Neural progenitor cell (in vitro differentiated cells): ENCODE measurements around the gene ARHGEF39. TPM values are rescaled to one million over a fixed set of nuclear protein-coding genes. Genes with fewer than 3 reads are reported as not detected.

Experiments used
- DNase-seq: peaks from one replicate; pipeline ENCODE4 v3.0.0-alpha.2; 2016; ENCODE audit warnings: low spot score
- H2AFZ ChIP-seq: fragments of 200-600 bp; sonication (generic); replicated peaks from 2 replicates; pipeline ENCODE4 v1.6.1; 2016; ENCODE audit warnings: antibody characterized with exemption
- H3F3A ChIP-seq: fragments of 200-600 bp; sonication (generic); 2 replicates; pipeline ENCODE4 v1.6.1; 2016; ENCODE audit warnings: antibody characterized with exemption, low read depth
- H3K27ac ChIP-seq: fragments of 200-600 bp; sonication (generic); 2 replicates; pipeline ENCODE4 v1.5.1; 2016; ENCODE audit warnings: mild to moderate bottlenecking
- H3K27me3 ChIP-seq: fragments of 200-600 bp; sonication (generic); 2 replicates; pipeline ENCODE4 v1.6.1; 2016; ENCODE audit warnings: mild to moderate bottlenecking, moderate library complexity
- H3K36me3 ChIP-seq: fragments of 200-600 bp; sonication (generic); 2 replicates; pipeline ENCODE4 v1.5.1; 2016
- H3K4me1 ChIP-seq: fragments of 200-600 bp; sonication (generic); 2 replicates; pipeline ENCODE4 v1.6.1; 2016; ENCODE audit warnings: mixed run types
- H3K4me2 ChIP-seq: fragments of 200-600 bp; sonication (generic); 2 replicates; pipeline ENCODE4 v1.6.1; 2016
- H3K4me3 ChIP-seq: fragments of 200-600 bp; sonication (generic); 2 replicates; pipeline ENCODE4 v1.5.1; 2016
- H3K79me2 ChIP-seq: fragments of 200-600 bp; sonication (generic); 2 replicates; pipeline ENCODE4 v1.6.1; 2016; ENCODE audit warnings: low read depth
- H3K9ac ChIP-seq: fragments of 200-600 bp; sonication (generic); 2 replicates; pipeline ENCODE4 v1.6.1; 2016
- H3K9me3 ChIP-seq: fragments of 200-600 bp; sonication (generic); 2 replicates; pipeline ENCODE4 v1.5.1; 2016; ENCODE audit warnings: low read depth
- H4K20me1 ChIP-seq: fragments of 200-600 bp; sonication (generic); 2 replicates; pipeline ENCODE4 v1.6.1; 2016; ENCODE audit warnings: low read depth
- H3K27ac Mint-ChIP-seq: 3 replicates; pipeline ENCODE4 v1.8.0; 2021; ENCODE audit warnings: mixed read lengths
- H3K27me3 Mint-ChIP-seq: 2 replicates; pipeline ENCODE4 v1.8.0; 2022; ENCODE audit warnings: low read depth, mild to moderate bottlenecking, inconsistent platforms, moderate library complexity, mixed read lengths; ENCODE audit not compliant: insufficient read depth
- H3K36me3 Mint-ChIP-seq: 3 replicates; pipeline ENCODE4 v1.8.0; 2021; ENCODE audit warnings: mixed read lengths
- H3K4me1 Mint-ChIP-seq: 3 replicates; pipeline ENCODE4 v1.8.0; 2021; ENCODE audit warnings: mixed read lengths
- H3K4me3 Mint-ChIP-seq: 3 replicates; pipeline ENCODE4 v1.8.0; 2021; ENCODE audit warnings: mild to moderate bottlenecking, moderate library complexity, mixed read lengths
- H3K9me3 Mint-ChIP-seq: 3 replicates; pipeline ENCODE4 v1.8.0; 2020; ENCODE audit warnings: mixed read lengths
- CTCF ChIP-seq: fragments of 200-600 bp; sonication (generic); IDR thresholded peaks from 2 replicates; pipeline ENCODE4 v1.5.1; 2017; ENCODE audit warnings: antibody characterized with exemption, mild to moderate bottlenecking
- EZH2 ChIP-seq: fragments of 200-600 bp; sonication (generic); IDR thresholded peaks from 2 replicates; pipeline ENCODE4 v1.6.1; 2017; ENCODE audit warnings: antibody characterized with exemption, mild to moderate bottlenecking, moderate library complexity
- EZH2phosphoT487 ChIP-seq: fragments of 200-600 bp; sonication (generic); IDR thresholded peaks from 2 replicates; pipeline ENCODE4 v1.6.1; 2017; ENCODE audit warnings: antibody characterized with exemption
- total RNA-seq: library from RNA; depleted of rRNA; stranded (reverse); fragments of >200 nt; gene quantifications from 2 replicates; pipeline ENCODE4 v1.2.3, GENCODE V29; 2015; ENCODE audit warnings: low replicate concordance

The ARHGEF39 gene
- total RNA-seq, 1 donor from 2014 or later: 13.2 TPM

- H3K27ac Mint-ChIP-seq: no peak overlapping the region
- H3K27me3 Mint-ChIP-seq: peaks cover 3% of the 10 kb centered on the region
- peaks cover 52% of the 10 kb centered on the region for H3K36me3 Mint-ChIP-seq
- no peak overlapping the region for H3K9ac ChIP-seq
- H3K4me3 ChIP-seq: no peak overlapping the region
- H3K9me3 ChIP-seq: no peaks in the 10 kb centered on the region
- no peak overlapping the region for H2AFZ ChIP-seq
- H4K20me1 ChIP-seq: no peaks in the 10 kb centered on the region
- no peaks in the 10 kb centered on the region for H3K4me1 Mint-ChIP-seq
- DNase-seq: no peak
- no peak overlapping the region for H3K4me2 ChIP-seq
- no peaks in the 10 kb centered on the region for H3K79me2 ChIP-seq
- no peak overlapping the region for H3K4me3 Mint-ChIP-seq
- H3K27ac ChIP-seq: no peak overlapping the region
- no peaks in the 10 kb centered on the region for H3F3A ChIP-seq
- no peaks in the 10 kb centered on the region for H3K36me3 ChIP-seq
- no peaks in the 10 kb centered on the region for H3K9me3 Mint-ChIP-seq
- TF ChIP-seq EZH2 (no peak), EZH2phosphoT487 (no peak), CTCF (peak; percentile 20)
- H3K27me3 ChIP-seq: no peaks in the 10 kb centered on the region
- H3K4me1 ChIP-seq: no peaks in the 10 kb centered on the region
Measured at GRCh38 chr9:35712762-35713400, 47.9 kb upstream of the ARHGEF39 start.

- no peak overlapping the region for H2AFZ ChIP-seq
- no peaks in the 10 kb centered on the region for H3K79me2 ChIP-seq
- no peaks in the 10 kb centered on the region for H3K36me3 ChIP-seq
- TF ChIP-seq EZH2phosphoT487 (no peak), EZH2 (no peak), CTCF (no peak)
- H4K20me1 ChIP-seq: no peaks in the 10 kb centered on the region
- H3K27me3 Mint-ChIP-seq: peaks cover 5% of the 10 kb centered on the region
- H3K27ac ChIP-seq: no peak overlapping the region
- H3K27ac Mint-ChIP-seq: no peak overlapping the region
- H3K4me3 Mint-ChIP-seq: no peak overlapping the region
- H3K9me3 ChIP-seq: no peaks in the 10 kb centered on the region
- H3K9ac ChIP-seq: no peak overlapping the region
- no peaks in the 10 kb centered on the region for H3F3A ChIP-seq
- H3K36me3 Mint-ChIP-seq: peaks cover 59% of the 10 kb centered on the region
- no peak overlapping the region for H3K4me3 ChIP-seq
- H3K9me3 Mint-ChIP-seq: no peaks in the 10 kb centered on the region
- H3K4me1 Mint-ChIP-seq: no peaks in the 10 kb centered on the region
- H3K27me3 ChIP-seq: no peaks in the 10 kb centered on the region
- no peak for DNase-seq
- no peak overlapping the region for H3K4me2 ChIP-seq
- H3K4me1 ChIP-seq: no peaks in the 10 kb centered on the region
Measured at GRCh38 chr9:35711501-35712428, 46.8 kb upstream of the ARHGEF39 start.

DNA sequence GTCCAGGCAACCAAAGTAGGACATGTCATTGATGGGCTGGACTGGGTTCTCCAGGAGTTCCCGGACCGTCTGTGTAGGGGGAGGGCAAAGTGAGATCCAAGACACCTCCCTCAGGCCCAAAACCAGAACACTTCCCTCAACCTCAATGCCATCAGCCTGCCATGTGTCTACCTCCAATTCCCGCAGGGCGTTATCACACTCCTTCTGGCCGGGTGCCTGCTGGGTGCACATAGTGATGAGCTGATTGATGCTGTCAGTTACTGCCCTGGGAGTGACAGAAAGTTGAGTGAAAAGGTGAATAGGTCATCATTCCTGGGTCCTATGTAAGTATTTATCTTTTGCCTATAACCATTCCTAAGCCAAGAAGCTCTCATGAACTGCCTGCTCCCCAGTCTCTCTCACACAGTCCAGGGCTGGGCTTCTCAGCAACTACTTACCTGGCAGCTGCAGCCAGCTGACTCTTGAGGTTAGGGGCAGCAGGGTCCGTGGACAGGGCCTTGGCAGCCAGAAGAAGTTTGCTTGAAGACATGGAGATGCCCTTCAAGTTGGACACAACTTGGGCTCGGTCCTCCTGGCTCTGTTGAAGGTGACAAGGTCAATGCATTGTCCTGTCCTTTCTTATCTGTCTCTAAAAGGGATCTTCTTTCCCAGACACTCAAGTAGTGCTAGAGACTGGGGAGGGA, 46.0 kb upstream of the ARHGEF39 start:
- H3K36me3 Mint-ChIP-seq: peaks cover 56% of the 10 kb centered on the region
- Histone ChIP-seq H3K36me3 (no peaks in the 10 kb centered on the region), H3K79me2 (no peaks in the 10 kb centered on the region)

More for the DNA sequence above, 46.0 kb upstream of the ARHGEF39 start:
- no peaks in the 10 kb centered on the region for H3K9me3 Mint-ChIP-seq
- H3K9me3 ChIP-seq: no peaks in the 10 kb centered on the region
- no peaks in the 10 kb centered on the region for H3K4me1 ChIP-seq
- H3K4me2 ChIP-seq: no peak overlapping the region
- TF ChIP-seq EZH2 (no peak), CTCF (no peak), EZH2phosphoT487 (no peak)
- no peak overlapping the region for H2AFZ ChIP-seq
- no peak overlapping the region for H3K4me3 Mint-ChIP-seq
- no peak overlapping the region for H3K4me3 ChIP-seq
- no peak for DNase-seq
- H3K27ac ChIP-seq: no peak overlapping the region
- H3K27me3 Mint-ChIP-seq: peaks cover 2% of the 10 kb centered on the region
- no peak overlapping the region for H3K27ac Mint-ChIP-seq
- H3K9ac ChIP-seq: no peak overlapping the region
- H3K27me3 ChIP-seq: no peaks in the 10 kb centered on the region
- no peaks in the 10 kb centered on the region for H3F3A ChIP-seq
- H3K4me1 Mint-ChIP-seq: no peaks in the 10 kb centered on the region
- no peaks in the 10 kb centered on the region for H4K20me1 ChIP-seq
